A673 (cell line): ENCODE measurements around the gene CHD1L. TPM values are rescaled to one million over a fixed set of nuclear protein-coding genes. Genes with fewer than 3 reads are reported as not detected.

Experiments used
- BruUV-seq: library from RNA; stranded (reverse); fragments of 400-500 nt; replicated peaks from 2 replicates; lab custom pipeline; 2021; lab: Mats Ljungman, UMichigan
- CTCF ChIA-PET: fragments of 300-600 bp; sonication (Branson Sonifier 250); formaldehyde crosslinking; loops from one replicate; lab custom pipeline; 2022; ENCODE audit warnings: antibody characterized with exemption; lab: Charles Lee
- POLR2A ChIA-PET: fragments of 300-600 bp; sonication (Branson Sonifier 250); formaldehyde crosslinking; loops from one replicate; lab custom pipeline; 2022; ENCODE audit warnings: antibody characterized with exemption; ENCODE audit not compliant: low non-redundant PET; lab: Charles Lee
- DNase-seq: peaks from one replicate; pipeline ENCODE4 v3.0.0-alpha.2; 2015; ENCODE audit warnings: low spot score
- H3K27ac ChIP-seq: fragments of 200-600 bp; sonication (generic); 2 replicates; pipeline ENCODE4 v1.5.1; 2016; ENCODE audit warnings: mixed run types, low read depth, mild to moderate bottlenecking, mixed read lengths, antibody characterized with exemption, low read length; ENCODE audit not compliant: poor library complexity, severe bottlenecking
- H3K27me3 ChIP-seq: fragments of 200-600 bp; sonication (generic); replicated peaks from 2 replicates; pipeline ENCODE4 v1.6.1; 2017; ENCODE audit warnings: mixed run types, low read depth, mild to moderate bottlenecking, mixed read lengths, antibody characterized with exemption, low read length; ENCODE audit not compliant: insufficient read depth, poor library complexity
- H3K36me3 ChIP-seq: fragments of 200-600 bp; sonication (generic); 2 replicates; pipeline ENCODE4 v1.6.1; 2016; ENCODE audit warnings: mixed run types, mild to moderate bottlenecking, mixed read lengths, antibody characterized with exemption, low read length; ENCODE audit not compliant: insufficient read depth, poor library complexity, severe bottlenecking
- H3K4me1 ChIP-seq: fragments of 200-600 bp; sonication (generic); 2 replicates; pipeline ENCODE4 v1.6.1; 2017; ENCODE audit warnings: mixed run types, mild to moderate bottlenecking, mixed read lengths, antibody characterized with exemption, low read length; ENCODE audit not compliant: insufficient read depth, poor library complexity, severe bottlenecking
- H3K4me3 ChIP-seq: fragments of 200-600 bp; sonication (generic); 2 replicates; pipeline ENCODE4 v1.5.1; 2016; ENCODE audit warnings: low read depth, mixed run types, mild to moderate bottlenecking, mixed read lengths, low read length; ENCODE audit not compliant: poor library complexity, severe bottlenecking
- H3K9me3 ChIP-seq: fragments of 200-600 bp; sonication (generic); 2 replicates; pipeline ENCODE4 v1.6.1; 2016; ENCODE audit warnings: mixed run types, low read depth, mild to moderate bottlenecking, mixed read lengths, antibody characterized with exemption, low read length; ENCODE audit not compliant: poor library complexity, severe bottlenecking
- EZH2 ChIP-seq: fragments of 200-600 bp; sonication (generic); IDR thresholded peaks from 2 replicates; pipeline ENCODE4 v1.6.1; 2017; ENCODE audit warnings: borderline replicate concordance, low read depth, mild to moderate bottlenecking, mixed read lengths, antibody characterized with exemption, low read length; ENCODE audit not compliant: poor library complexity, severe bottlenecking
- intact Hi-C: fragments of 100-400 bp; cut with micrococcal nuclease; formaldehyde crosslinking; loops from one replicate; pipeline ENCODE4 v1.10.0; 2022; ENCODE audit not compliant: unreplicated experiment
- total RNA-seq: library from RNA; stranded (reverse); gene quantifications from 2 replicates; pipeline ENCODE4 v1.2.3, GENCODE V29; 2021
- TF ChIP-seq, protein P1 (sequence below): fragments of 300-800, 200-600 bp; sonication (generic); conservative IDR thresholded peaks from 2 replicates; pipeline ENCODE4 v1.5.1; 2017; ENCODE audit warnings: low read depth, mild to moderate bottlenecking, antibody characterized with exemption, low read length, moderate library complexity, mixed read lengths

CHD1L gene
- total RNA-seq, 1 experiment from 2014 or later, result 64.5 TPM

- no TSS peak for BruUV-seq
- ChIA-PET POLR2A (no interaction called here), CTCF (no interaction called here)
- Histone ChIP-seq H3K9me3 (no peaks in the 10 kb centered on the region), H3K4me3 (no peak overlapping the region), H3K27ac (no peak overlapping the region), H3K4me1 (peaks cover 13% of the 10 kb centered on the region), H3K27me3 (no peaks in the 10 kb centered on the region), H3K36me3 (no peaks in the 10 kb centered on the region)
- DNase-seq, result no peak
- TF ChIP-seq, protein P1, sequence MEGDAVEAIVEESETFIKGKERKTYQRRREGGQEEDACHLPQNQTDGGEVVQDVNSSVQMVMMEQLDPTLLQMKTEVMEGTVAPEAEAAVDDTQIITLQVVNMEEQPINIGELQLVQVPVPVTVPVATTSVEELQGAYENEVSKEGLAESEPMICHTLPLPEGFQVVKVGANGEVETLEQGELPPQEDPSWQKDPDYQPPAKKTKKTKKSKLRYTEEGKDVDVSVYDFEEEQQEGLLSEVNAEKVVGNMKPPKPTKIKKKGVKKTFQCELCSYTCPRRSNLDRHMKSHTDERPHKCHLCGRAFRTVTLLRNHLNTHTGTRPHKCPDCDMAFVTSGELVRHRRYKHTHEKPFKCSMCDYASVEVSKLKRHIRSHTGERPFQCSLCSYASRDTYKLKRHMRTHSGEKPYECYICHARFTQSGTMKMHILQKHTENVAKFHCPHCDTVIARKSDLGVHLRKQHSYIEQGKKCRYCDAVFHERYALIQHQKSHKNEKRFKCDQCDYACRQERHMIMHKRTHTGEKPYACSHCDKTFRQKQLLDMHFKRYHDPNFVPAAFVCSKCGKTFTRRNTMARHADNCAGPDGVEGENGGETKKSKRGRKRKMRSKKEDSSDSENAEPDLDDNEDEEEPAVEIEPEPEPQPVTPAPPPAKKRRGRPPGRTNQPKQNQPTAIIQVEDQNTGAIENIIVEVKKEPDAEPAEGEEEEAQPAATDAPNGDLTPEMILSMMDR, result no peak
- no peak for TF ChIP-seq EZH2
- intact Hi-C loops, result no loop called here
Observed at GRCh38 chr1:147246910-147247655, 4.6 kb downstream of the CHD1L start.

DNA sequence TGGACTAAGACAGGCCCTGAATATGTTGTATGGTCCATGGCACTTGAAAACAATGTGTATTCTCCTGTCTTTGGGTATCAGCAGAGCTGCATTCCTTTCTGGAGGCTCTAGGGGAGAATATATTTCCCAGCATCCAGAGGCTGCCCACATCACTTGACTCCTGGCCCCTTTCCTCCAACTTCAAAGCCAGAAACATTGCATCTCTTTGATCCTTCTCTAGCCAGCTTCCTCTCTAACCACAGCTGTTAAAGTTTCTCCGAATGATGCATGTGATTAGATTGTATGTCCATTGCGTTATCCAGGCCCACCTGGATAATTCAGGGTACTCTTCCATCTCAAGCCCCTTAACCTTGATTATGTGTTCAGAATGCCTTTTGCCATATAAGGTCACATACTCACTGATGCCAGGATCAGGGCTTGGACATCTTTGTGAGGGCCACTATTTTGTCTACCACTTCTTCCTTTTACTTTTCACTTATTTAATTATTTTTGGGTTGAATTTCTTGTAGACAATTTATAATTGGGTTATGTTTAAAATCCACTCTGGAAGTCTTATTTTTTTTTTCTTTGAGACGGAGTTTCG is 5.3 kb downstream of the CHD1L start:
- no peaks in the 10 kb centered on the region for H3K9me3 ChIP-seq
- intact Hi-C loops, result no loop called here

GRCh38 chr1:147252540-147252939 is 10.1 kb downstream of the CHD1L start:
- no TSS peak for BruUV-seq
- CTCF ChIA-PET, result no interaction called here
- no peak for TF ChIP-seq EZH2
- TF ChIP-seq, protein P1, result no peak
- POLR2A ChIA-PET, result no interaction called here
- no peak for DNase-seq
- Histone ChIP-seq H3K27me3 (no peaks in the 10 kb centered on the region), H3K4me3 (no peak overlapping the region), H3K36me3 (no peaks in the 10 kb centered on the region), H3K27ac (no peak overlapping the region), H3K4me1 (no peaks in the 10 kb centered on the region), H3K9me3 (no peaks in the 10 kb centered on the region)
- intact Hi-C loops, result no loop called here

More for the DNA sequence above, 5.3 kb downstream of the CHD1L start:
- TF ChIP-seq, protein P1, result no peak
- TF ChIP-seq EZH2, result no peak
- ChIA-PET POLR2A (no interaction called here), CTCF (no interaction called here)
- no peak overlapping the region for H3K27ac ChIP-seq
- no peaks in the 10 kb centered on the region for H3K36me3 ChIP-seq
- H3K4me1 ChIP-seq, result peaks cover 13% of the 10 kb centered on the region
- no peak for DNase-seq
- no TSS peak for BruUV-seq
- H3K4me3 ChIP-seq, result no peak overlapping the region
- no peaks in the 10 kb centered on the region for H3K27me3 ChIP-seq
